K562 (cell line): ENCODE measurements around the gene RHOF. TPM values are rescaled to one million over a fixed set of nuclear protein-coding genes. Genes with fewer than 3 reads are reported as not detected.

Experiments used
- CBFA2T3 ChIP-seq: fragments of 450-650 bp; IDR thresholded peaks from 2 replicates; pipeline ENCODE4 v1.6.1; 2017
- HIVEP1 ChIP-seq: fragments of 250-450 bp; sonication (Bioruptor Pico); IDR thresholded peaks from 2 replicates; pipeline ENCODE4 v1.4.0; 2020; ENCODE audit warnings: mild to moderate bottlenecking
- JUND ChIP-seq, 2 experiments: IDR thresholded peaks; 2 replicates in 1 of 2; 3 replicates in 1 of 2; pipeline ENCODE4 v1.6.1; 2011; ENCODE audit warnings: borderline replicate concordance in 2 of 2, low read depth in 2 of 2, low read length in 2 of 2, improper control_type of control experiment in 1 of 2, missing biosample characterization in 1 of 2, missing genetic modification characterization in 1 of 2, missing genetic modification reagents in 1 of 2
- NCOA4 ChIP-seq: fragments of 450-650 bp; IDR thresholded peaks from 2 replicates; pipeline ENCODE4 v1.6.1; 2018; ENCODE audit warnings: mild to moderate bottlenecking; ENCODE audit not compliant: partially characterized antibody
- NELFE ChIP-seq: IDR thresholded peaks from 2 replicates; pipeline ENCODE4 v1.6.1; 2011; ENCODE audit warnings: mild to moderate bottlenecking; ENCODE audit not compliant: insufficient read depth, insufficient read length
- SREBF1 ChIP-seq: fragments of 150-350 bp; IDR thresholded peaks from 2 replicates; pipeline ENCODE4 v1.6.1; 2014; ENCODE audit warnings: antibody characterized with exemption, low read depth, low read length, borderline replicate concordance
- SRSF1 ChIP-seq: fragments of 200-400 bp; formaldehyde crosslinking; IDR thresholded peaks from 2 replicates; pipeline ENCODE4 v1.6.1; 2017; ENCODE audit warnings: mild to moderate bottlenecking, low read depth, low read length, moderate library complexity
- TFAM ChIP-seq: fragments of 250-450 bp; sonication (Bioruptor Pico); conservative IDR thresholded peaks from 2 replicates; pipeline ENCODE4 v1.5.0; 2021; ENCODE audit warnings: mild to moderate bottlenecking, moderate library complexity
- ZFP30 ChIP-seq: fragments of 250-450 bp; sonication (Bioruptor Pico); IDR thresholded peaks from 2 replicates; pipeline ENCODE4 v1.8.0; 2022; ENCODE audit warnings: moderate library complexity, mild to moderate bottlenecking, inconsistent platforms, borderline replicate concordance
- ZNF239 ChIP-seq: fragments of 250-450 bp; sonication (Bioruptor Pico); IDR thresholded peaks from 2 replicates; pipeline ENCODE4 v1.4.0; 2020; ENCODE audit warnings: mild to moderate bottlenecking
- ZNF24 ChIP-seq: fragments of 450-650 bp; IDR thresholded peaks from 2 replicates; pipeline ENCODE4 v1.6.1; 2016
- ZNF436 ChIP-seq: fragments of 250-450, 450-650 bp; sonication (Bioruptor Pico); formaldehyde crosslinking; IDR thresholded peaks from 2 replicates; pipeline ENCODE4 v1.7.0; 2020; ENCODE audit warnings: mild to moderate bottlenecking
- ZNF717 ChIP-seq: fragments of 250-450 bp; sonication (Bioruptor Pico); IDR thresholded peaks from 2 replicates; pipeline ENCODE4 v1.5.0; 2021
- polyA plus RNA-seq, 8 experiments: library from polyadenylated mRNA; depleted of rRNA in 4 of 8; stranded (reverse) in 5 of 8; unstranded in 3 of 8; fragments of >200 nt; fragmentation: Nextera tagmentation in 2 of 8; fragmentation: Illumina TruSeq in 1 of 8; extraction: Ambion mirVana in 2 of 8; extraction: Trizol in 1 of 8; gene quantifications; 2 replicates each; pipeline versions ENCODE4 v1.2.1 to v1.2.3, GENCODE V29; 2011 to 2014; ENCODE audit warnings: inconsistent platforms in 1 of 8, missing spikeins in 1 of 8
- total RNA-seq, 7 experiments: library from RNA; depleted of rRNA in 6 of 7; stranded (reverse); fragments of >200 nt in 6 of 7; fragmentation: Illumina TruSeq in 2 of 7; extraction: Trizol in 2 of 7; gene quantifications; 2 replicates each; pipeline versions ENCODE4 v1.2.1 to v1.2.3, GENCODE V29; 2011 to 2021; ENCODE audit warnings: low replicate concordance in 1 of 7
- TF ChIP-seq, protein P1 (sequence below), 2 experiments: fragments of 200-800 bp in 1 of 2; sonication (Bioruptor generic) in 1 of 2; sonication (generic) in 1 of 2; formaldehyde crosslinking in 1 of 2; IDR thresholded peaks in 1 of 2; conservative IDR thresholded peaks in 1 of 2; 2 replicates each; pipeline versions ENCODE4 v1.5.0 to v1.6.1; 2016 to 2020; ENCODE audit warnings: missing compliant biosample characterization in 1 of 2, missing genetic modification characterization in 1 of 2, missing genetic modification reagents in 1 of 2
- TF ChIP-seq, protein P2 (sequence below), 2 experiments: IDR thresholded peaks in 1 of 2; conservative IDR thresholded peaks in 1 of 2; 2 replicates each; pipeline ENCODE4 v1.6.1; 2016; ENCODE audit warnings: low read depth in 2 of 2, mild to moderate bottlenecking in 1 of 2, missing compliant biosample characterization in 1 of 2, missing genetic modification characterization in 1 of 2, moderate library complexity in 1 of 2
- TF ChIP-seq, protein P3 (sequence below): fragments of 250-450 bp; sonication (Bioruptor Pico); IDR thresholded peaks from 2 replicates; pipeline ENCODE4 v1.8.0; 2022; ENCODE audit warnings: inconsistent platforms, mild to moderate bottlenecking, moderate library complexity, borderline replicate concordance
- TF ChIP-seq, protein P4 (sequence below): fragments of 250-450 bp; sonication (Bioruptor Pico); IDR thresholded peaks from 2 replicates; pipeline ENCODE4 v1.8.0; 2021; ENCODE audit warnings: moderate library complexity, mild to moderate bottlenecking, inconsistent platforms

Gene RHOF
- total and polyA plus RNA-seq, 9 of the 15 experiments (the other 6 are each of a cell fraction or from before 2014, with no cell fraction given), result 0.13 to 10.1 (median 4.0) TPM

DNA sequence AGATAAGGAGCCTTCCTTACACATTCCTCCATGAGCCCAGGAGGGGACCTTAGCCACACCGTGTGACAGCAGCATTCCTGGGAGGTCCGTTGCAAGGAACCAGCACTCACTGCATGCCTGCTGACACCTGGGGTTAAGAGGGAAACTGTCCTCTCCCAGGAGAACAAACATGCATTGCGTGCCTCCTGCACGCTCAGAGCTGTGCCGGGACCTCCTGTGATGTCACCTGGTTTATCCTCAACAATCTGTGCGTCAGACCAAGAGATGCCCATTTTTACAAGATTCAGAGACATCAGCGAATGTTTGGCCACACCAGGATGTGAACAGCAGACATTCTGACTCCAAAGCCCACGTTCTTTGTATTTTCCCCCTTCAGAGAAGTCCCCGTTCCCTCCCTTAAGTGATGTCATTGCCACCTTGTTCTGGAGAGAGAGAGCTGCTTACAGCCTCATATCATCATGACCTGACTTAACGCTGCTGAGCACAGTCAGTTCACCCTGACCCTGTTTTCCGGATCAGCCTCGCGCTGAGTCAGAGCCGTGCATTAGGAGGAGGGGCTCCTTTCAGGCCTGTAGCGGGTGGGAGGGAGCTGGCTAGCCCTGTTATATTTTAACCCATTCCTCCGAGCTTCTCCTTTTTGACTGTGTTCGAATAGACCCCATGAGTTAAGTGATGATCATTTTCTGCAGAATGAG, 44.8 kb downstream of the RHOF start (continued):
- no peak for TF ChIP-seq SREBF1
- TF ChIP-seq ZFP30, result no peak
- TF ChIP-seq ZNF24, result 0 out of 2 replicates have a peak, but pooled peaks have one; percentile 46
- no peak for TF ChIP-seq NCOA4
- TF ChIP-seq, protein P1, sequence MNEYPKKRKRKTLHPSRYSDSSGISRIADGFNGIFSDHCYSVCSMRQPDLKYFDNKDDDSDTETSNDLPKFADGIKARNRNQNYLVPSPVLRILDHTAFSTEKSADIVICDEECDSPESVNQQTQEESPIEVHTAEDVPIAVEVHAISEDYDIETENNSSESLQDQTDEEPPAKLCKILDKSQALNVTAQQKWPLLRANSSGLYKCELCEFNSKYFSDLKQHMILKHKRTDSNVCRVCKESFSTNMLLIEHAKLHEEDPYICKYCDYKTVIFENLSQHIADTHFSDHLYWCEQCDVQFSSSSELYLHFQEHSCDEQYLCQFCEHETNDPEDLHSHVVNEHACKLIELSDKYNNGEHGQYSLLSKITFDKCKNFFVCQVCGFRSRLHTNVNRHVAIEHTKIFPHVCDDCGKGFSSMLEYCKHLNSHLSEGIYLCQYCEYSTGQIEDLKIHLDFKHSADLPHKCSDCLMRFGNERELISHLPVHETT (CRISPR knock-in tag; conservative IDR thresholded peaks at IDR 0.05 in 1 of 2, IDR thresholded peaks at IDR 0.05 in 1 of 2), result no peak
- TF ChIP-seq NELFE, result no peak
- TF ChIP-seq CBFA2T3, result peak; percentile 44; the same call in 1 of the 2 replicates
- no peak for TF ChIP-seq SRSF1
- no peak for TF ChIP-seq HIVEP1
- peak; percentile 96 for TF ChIP-seq JUND (IDR thresholded peaks at IDR 0.05; ENCODE audit: borderline replicate concordance, low read depth, low read length)
- TF ChIP-seq JUND (tag; IDR thresholded peaks at IDR 0.05; ENCODE audit: borderline replicate concordance, low read depth, low read length), result peak; percentile 96
- TF ChIP-seq ZNF239 (CRISPR knock-in tag), result no peak
- TF ChIP-seq, protein P2, sequence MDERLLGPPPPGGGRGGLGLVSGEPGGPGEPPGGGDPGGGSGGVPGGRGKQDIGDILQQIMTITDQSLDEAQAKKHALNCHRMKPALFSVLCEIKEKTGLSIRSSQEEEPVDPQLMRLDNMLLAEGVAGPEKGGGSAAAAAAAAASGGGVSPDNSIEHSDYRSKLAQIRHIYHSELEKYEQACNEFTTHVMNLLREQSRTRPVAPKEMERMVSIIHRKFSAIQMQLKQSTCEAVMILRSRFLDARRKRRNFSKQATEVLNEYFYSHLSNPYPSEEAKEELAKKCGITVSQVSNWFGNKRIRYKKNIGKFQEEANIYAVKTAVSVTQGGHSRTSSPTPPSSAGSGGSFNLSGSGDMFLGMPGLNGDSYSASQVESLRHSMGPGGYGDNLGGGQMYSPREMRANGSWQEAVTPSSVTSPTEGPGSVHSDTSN (CRISPR knock-in tag; IDR thresholded peaks at IDR 0.05; ENCODE audit: low read depth), result no peak
- TF ChIP-seq, protein P2 (tag; conservative IDR thresholded peaks at IDR 0.05; ENCODE audit: low read depth), result no peak
- no peak for TF ChIP-seq TFAM (CRISPR knock-in tag)
- TF ChIP-seq, protein P3, sequence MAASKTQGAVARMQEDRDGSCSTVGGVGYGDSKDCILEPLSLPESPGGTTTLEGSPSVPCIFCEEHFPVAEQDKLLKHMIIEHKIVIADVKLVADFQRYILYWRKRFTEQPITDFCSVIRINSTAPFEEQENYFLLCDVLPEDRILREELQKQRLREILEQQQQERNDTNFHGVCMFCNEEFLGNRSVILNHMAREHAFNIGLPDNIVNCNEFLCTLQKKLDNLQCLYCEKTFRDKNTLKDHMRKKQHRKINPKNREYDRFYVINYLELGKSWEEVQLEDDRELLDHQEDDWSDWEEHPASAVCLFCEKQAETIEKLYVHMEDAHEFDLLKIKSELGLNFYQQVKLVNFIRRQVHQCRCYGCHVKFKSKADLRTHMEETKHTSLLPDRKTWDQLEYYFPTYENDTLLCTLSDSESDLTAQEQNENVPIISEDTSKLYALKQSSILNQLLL, result no peak
- no peak for TF ChIP-seq ZNF717 (CRISPR knock-in tag)
- TF ChIP-seq, protein P4, sequence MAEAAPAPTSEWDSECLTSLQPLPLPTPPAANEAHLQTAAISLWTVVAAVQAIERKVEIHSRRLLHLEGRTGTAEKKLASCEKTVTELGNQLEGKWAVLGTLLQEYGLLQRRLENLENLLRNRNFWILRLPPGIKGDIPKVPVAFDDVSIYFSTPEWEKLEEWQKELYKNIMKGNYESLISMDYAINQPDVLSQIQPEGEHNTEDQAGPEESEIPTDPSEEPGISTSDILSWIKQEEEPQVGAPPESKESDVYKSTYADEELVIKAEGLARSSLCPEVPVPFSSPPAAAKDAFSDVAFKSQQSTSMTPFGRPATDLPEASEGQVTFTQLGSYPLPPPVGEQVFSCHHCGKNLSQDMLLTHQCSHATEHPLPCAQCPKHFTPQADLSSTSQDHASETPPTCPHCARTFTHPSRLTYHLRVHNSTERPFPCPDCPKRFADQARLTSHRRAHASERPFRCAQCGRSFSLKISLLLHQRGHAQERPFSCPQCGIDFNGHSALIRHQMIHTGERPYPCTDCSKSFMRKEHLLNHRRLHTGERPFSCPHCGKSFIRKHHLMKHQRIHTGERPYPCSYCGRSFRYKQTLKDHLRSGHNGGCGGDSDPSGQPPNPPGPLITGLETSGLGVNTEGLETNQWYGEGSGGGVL (CRISPR knock-in tag), result no peak
- no peak for TF ChIP-seq ZNF436 (CRISPR knock-in tag)
